NCI-H146 treated with DMSO at 0.1 percent for 48 hours (cell line): ENCODE data around the gene AMIGO2.
A peak's percentile ranks its signal among the peaks of the same experiment; 100 is the strongest.

Experiments
- DNase-seq: peaks from one replicate; lab custom pipeline; 2025; ENCODE audit not compliant: unreplicated experiment; lab: John Stamatoyannopoulos, UW

AMIGO2 gene

DNA sequence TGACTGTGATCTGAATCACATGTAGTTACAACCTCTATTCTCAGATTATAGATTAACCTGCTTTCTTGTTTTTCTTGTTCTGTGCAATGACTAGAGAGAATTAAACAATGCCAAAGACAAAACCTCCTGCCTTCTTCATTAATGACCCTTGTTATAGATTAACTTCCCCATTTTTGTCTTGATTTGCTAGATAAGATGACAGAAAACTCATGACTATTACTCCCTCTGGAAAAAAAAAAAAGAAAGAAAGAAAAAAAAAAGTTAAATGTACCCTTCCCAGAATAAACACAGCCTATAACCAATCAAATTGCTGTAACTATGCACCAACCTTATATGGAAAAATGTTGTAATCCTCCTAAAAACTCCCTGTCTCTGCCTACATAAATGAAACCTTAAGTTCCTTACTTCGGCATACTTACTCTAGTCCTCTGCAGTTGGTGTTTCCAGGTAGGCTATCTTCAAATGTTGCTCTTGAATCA, 41.5 kb downstream of the AMIGO2 start:
- DNase-seq = no peak

DNA sequence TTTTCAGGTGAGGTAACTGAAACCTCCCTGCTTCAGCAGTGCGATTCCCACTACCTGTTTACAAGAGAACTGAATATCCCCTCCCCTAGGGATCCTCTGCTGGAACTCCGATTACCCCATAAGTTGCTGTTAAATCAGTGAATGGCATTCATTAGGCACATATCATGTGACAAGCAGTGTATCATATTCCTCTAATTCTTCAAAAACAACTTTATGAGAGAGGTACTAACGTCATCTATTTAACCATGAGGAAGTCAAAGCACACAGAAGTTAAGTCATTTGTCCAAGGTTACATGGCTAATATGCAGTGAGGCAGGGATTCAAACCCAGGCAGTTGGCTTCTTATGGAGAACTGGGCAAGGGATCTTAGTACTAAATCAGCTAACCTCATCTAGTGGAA, 44.3 kb downstream of the AMIGO2 start:
- no peak for DNase-seq

DNA sequence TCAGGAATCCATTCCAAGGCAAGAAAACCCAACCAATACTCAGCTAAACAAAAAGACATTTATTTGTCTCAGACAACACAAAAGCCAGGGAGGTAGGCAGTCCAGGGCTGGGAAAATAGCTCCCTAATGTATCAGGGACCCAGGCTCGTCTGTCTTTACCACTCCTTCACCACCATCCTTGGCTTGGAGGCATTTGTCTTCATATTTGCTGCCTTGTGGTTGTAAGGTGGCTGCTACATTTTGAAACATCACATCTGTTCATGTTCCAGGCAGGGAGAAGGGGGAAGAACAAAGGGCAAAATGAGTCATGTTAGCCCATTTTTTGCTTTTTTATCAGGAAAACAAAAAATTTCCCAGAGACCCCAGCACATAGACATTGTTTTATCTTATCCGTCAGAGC, 45.1 kb downstream of the AMIGO2 start:
- DNase-seq = no peak

DNA sequence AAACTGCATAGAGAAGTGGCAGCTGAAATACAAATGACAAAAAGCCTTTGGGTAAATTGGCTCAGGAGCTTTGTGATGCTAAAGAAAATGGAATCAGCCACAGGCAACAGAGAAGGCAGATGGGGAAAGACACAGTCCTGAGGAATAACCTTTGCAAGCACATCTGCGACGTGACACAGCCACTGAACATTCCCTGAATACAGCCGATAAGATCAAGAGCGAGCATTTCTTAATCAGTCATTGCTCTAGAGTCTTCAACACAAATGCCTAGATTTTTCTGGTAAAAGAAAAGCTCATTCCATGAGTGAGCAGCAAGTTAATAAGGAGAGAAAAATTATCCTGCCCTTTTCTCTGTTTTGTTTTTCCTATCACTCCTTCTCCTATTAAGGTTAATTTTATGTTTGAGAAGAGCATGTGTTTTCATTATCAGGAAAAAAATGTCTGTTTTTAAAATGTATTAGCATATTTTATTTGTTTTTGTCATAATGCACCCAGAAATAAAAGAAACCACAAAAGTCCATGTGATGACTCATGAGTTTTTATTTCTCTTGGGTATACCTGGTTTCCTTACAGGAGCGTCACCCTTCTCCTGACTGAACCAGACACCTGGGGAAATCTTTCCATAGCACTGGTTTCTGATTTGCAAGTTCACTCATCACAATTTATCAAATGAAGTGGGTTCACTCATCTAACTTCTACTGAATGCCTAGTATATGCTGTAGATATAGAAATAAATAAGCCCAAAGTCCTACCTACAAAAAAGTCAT, 45.8 kb downstream of the AMIGO2 start:
- no peak for DNase-seq

DNA sequence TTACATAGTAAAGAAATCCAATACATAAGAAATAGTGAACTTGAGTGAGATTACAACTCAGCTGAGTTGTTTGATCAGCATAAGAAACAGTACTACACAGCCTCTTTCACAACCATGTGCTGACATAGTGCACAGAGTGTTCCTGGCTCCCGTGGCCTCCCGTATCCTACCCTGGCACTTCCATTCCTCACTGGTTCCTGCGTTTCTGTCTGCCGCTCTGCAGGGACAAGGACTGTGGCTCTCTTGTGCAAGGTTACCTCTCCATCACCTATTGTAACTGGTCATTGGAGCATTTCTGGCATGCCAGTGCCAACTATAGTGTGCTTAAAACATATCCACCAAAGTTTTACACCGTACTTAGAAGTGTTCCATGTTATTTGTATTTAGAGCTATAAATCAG, 46.7 kb downstream of the AMIGO2 start:
- DNase-seq = no peak

DNA sequence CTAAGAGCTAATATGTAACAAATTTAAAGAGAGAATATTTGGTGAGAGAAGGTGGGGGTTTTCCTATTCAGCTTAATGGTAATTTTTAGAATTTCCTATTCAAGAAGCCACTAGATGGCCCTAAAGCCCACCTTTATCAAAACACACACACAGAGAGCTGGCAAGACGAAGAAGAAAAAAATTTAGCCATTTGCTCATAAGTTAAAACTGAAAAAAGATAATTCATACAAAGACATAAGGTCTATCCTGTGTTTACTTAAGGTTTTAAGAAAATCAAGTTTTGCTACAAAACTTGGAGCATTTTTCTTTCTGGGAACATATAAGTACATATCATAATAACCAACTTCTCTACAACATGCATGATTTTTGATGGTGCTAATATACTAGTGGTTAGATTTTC, 47.1 kb downstream of the AMIGO2 start:
- DNase-seq = peak; percentile 21

DNA sequence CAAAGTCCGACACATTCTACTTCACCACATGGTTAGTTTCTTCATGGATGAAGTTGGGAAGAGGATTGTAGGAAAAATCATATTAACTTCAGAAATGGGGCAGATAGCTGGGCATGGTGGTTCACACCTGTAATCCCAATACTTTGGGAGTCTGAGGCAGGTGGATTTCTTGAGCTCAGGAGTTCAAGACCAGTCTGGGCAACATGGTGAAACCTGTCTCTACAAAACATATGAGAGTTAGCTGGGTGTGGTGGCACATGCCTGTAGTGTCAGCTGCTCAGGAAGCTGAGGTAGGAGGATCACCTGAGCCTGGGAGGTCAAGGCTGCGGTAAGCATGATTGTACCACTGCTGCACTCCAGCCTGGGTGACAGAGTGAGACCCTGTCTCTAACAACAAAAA, 49.9 kb downstream of the AMIGO2 start:
- DNase-seq = no peak

DNA sequence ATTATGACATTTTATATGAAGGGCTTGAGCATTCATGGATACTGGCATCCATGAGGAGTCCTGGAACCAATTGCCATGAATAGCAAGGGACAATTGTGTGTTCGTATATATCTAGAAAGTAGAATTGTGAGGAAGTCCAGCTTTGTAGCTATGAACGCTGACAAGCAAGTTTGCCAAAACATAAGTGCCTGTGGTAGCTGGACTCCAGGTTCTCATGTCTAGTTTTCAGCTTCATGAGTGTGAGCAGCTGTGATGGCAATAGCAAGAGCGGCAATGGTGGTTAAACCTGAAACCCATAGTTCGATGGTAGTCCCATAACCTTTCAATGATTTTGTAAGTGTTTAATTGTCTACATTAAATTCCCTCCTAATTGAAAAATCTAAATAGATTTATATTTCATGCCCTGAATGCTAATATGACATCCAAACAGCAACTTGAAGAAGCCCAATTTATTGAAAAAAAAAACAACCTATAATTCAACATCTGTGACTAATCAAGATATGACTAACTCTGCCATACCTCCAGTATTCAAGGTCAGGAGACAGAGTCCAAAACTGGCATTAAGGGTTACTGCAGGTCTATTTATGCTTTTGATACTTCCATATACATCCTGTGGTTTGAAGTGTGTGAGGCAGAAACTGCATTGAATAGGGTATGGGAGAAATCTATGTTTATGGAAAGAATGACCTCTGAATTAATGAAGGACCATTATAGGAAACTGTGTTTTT, 50.6 kb downstream of the AMIGO2 start:
- DNase-seq = no peak

DNA sequence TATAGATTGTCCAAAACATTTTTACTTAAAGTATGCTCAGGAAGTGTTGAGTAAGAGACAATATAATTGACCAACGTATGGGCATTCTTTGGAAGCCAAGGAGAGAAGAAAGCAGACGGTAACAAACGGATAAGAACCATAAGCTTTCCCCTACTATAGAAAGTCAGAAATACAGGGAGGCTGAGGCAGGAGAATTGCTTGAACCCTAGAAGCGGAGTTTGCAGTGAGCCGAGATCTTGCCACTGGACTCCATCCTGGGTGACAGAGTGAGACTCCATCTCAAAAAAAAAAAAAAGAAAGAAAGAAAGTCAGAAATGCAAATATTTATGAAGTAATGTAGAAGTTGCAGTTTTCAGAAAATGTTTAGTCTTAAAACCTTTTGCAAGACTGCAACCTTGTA, 51.6 kb downstream of the AMIGO2 start:
- no peak for DNase-seq
